ENCODE data around the gene NXT1.

NXT1 gene

GRCh38 chr20:23390091-23390774, 39.6 kb downstream of the NXT1 start:
- no peak for DNase-seq (ENCODE audit: low read depth in 3 of 3)

GRCh38 chr20:23391707-23392310, 41.2 kb downstream of the NXT1 start:
- no peak for DNase-seq (ENCODE audit: low read depth in 3 of 3)

- DNase-seq (ENCODE audit: low read depth in 3 of 3): no peak
Measured at GRCh38 chr20:23393996-23394775, 43.6 kb downstream of the NXT1 start.

GRCh38 chr20:23396950-23397627, 46.5 kb downstream of the NXT1 start:
- DNase-seq (ENCODE audit: low read depth in 3 of 3): no peak

DNA sequence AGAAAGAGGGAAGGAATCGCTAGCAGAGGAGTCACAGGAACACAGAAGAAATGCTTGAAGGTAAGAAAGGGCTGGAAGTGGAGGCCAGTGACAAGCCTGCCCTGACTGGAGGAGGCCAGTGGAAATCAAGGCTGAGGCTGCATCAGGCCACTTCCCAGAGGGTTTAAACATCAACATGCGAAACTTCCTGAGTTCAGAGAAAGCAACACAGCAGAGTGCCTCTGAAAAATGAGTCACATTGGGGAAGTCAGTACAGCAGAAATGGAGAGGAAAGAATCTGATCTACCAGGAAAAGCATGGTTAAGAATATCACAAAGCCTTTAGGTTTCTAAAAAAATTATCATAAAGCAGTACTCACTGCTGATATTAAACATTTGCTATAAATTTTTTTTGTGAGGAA, 47.4 kb downstream of the NXT1 start:
- DNase-seq (ENCODE audit: low read depth in 3 of 3): no peak

GRCh38 chr20:23399568-23400241, 49.1 kb downstream of the NXT1 start:
- no peak for DNase-seq (ENCODE audit: low read depth in 3 of 3)

DNA sequence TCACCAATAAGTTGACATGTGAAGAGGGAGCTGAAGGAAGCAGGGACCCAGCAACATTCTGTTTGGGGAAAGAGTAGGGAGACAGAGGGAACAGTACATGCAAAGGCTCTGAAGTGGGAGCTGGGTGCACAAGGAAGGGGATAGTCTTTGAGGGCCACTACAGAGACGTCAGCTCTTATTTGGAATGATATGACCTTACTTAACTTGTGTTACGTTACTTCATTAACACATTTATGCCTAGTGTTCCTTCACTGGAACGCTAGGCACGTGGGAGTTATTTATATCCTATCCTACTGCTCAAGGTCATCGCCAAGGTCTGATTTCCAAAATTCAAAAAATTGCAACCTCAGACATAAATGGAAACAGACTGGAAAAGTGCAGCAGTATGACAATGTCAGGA, 50.5 kb downstream of the NXT1 start:
- DNase-seq (ENCODE audit: low read depth in 3 of 3): no peak

- no peak for DNase-seq (ENCODE audit: low read depth in 3 of 3)
Measured at GRCh38 chr20:23403751-23404150, 53.2 kb downstream of the NXT1 start.

- DNase-seq (ENCODE audit: low read depth in 3 of 3): no peak
Measured at GRCh38 chr20:23404196-23404595, 53.6 kb downstream of the NXT1 start.

Measured in stimulated activated CD4-positive, alpha-beta T cell treated with anti-CD3 and anti-CD28 coated beads, TNF-alpha, amount 100 ng/mL, for 48 hours (primary cell).